ENCODE data around the gene TMEM212. TPM values are rescaled to one million over a fixed set of nuclear protein-coding genes. Genes with fewer than 3 reads are reported as not detected.

TMEM212 gene
- total RNA-seq, 4 donors from 2014 or later: not detected

DNA sequence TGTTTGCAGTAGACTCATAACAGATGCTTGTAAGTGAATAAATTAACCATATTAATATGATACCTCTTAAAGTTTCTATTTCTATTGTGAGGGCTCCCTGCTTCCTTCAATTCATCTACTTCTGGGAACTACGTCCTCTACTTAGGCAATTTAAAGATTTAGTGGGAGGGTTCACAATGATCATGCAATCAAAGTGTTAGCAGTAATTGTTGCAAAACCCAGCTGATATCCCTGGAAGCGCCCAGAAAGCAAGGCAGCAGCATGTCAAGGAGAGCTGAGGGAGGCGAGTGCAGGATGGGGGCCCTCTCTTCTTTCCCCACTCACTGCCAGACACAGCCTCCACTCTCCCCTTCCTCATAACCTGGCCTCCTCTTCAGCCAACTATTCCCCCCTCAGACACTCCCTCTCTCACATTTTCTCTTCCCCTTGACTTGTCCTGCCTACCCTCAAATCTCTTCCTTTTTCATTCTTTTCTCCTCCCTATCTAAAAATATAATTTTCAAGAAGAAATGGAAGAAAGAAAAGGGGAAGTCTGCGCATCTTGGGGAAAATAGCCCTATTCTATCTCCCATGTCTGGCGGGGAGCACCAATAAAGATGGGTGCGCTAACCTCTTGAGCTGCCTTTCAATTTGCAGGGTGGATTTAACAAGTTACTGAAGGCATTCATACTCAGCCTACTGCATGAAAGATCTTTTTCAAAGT lies 6.6 kb downstream of the TMEM212 start:
- no peaks in the 10 kb centered on the region for H3K36me3 ChIP-seq
- WGBS, 2 donors (ENCODE audit: low coverage in 1 of 2): 70 to 77% methylated on average over 3 to 6 of the region's 6 CpGs
- H3K27ac ChIP-seq: no peak overlapping the region
- no peak for TF ChIP-seq POLR2AphosphoS5 (IDR thresholded peaks at IDR 0.05)
- TF ChIP-seq, protein P1, sequence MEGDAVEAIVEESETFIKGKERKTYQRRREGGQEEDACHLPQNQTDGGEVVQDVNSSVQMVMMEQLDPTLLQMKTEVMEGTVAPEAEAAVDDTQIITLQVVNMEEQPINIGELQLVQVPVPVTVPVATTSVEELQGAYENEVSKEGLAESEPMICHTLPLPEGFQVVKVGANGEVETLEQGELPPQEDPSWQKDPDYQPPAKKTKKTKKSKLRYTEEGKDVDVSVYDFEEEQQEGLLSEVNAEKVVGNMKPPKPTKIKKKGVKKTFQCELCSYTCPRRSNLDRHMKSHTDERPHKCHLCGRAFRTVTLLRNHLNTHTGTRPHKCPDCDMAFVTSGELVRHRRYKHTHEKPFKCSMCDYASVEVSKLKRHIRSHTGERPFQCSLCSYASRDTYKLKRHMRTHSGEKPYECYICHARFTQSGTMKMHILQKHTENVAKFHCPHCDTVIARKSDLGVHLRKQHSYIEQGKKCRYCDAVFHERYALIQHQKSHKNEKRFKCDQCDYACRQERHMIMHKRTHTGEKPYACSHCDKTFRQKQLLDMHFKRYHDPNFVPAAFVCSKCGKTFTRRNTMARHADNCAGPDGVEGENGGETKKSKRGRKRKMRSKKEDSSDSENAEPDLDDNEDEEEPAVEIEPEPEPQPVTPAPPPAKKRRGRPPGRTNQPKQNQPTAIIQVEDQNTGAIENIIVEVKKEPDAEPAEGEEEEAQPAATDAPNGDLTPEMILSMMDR (IDR thresholded peaks at IDR 0.05): no peak
- TF ChIP-seq EP300 (IDR thresholded peaks at IDR 0.05): no peak
- no peak for TF ChIP-seq POLR2A (IDR thresholded peaks at IDR 0.05)
- H3K9me3 ChIP-seq: peaks cover 0 to 3% (median 0%) of the 10 kb centered on the region in 3 donors
- no peak overlapping the region for H3K4me3 ChIP-seq
- H3K4me1 ChIP-seq: peaks cover 0 to 6% (median 0%) of the 10 kb centered on the region in 3 donors
- H3K27me3 ChIP-seq: no peaks in the 10 kb centered on the region
- ATAC-seq: no peak

DNA sequence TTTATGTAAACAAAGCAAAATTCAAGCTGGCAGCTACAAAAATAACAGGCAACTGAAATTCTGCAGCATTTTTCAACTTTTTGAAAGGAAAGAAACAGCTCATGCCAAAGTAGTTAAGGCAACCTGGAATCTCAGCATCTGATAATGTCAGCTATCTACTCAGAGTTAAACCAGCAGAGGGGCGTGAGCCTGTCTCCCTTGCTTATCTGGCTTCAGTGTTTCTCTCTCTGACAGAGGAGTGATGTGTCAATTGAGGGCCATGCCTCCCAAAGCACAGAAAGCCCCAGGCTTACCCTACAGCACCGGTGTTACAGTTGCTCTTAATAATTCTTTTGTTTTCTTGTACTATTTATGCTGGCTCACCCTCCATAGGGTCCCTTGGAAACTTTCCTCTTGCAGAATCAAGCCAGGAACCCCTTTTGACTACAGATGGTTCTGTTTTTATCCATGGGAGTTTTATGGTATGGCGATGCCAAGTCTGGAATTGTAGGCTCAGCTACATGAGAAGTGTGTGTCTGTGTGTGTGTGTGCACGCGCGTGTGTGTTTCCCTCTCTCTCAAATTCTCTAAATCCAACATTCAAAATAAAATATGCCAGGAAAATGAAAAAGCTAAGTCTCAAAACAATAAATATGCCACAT lies 7.3 kb downstream of the TMEM212 start:
- no peak for ATAC-seq
- 77 to 80% methylated on average over 3 to 6 of the region's 6 CpGs for WGBS, 2 donors (ENCODE audit: low coverage in 1 of 2)
- Histone ChIP-seq H3K4me1 (peaks cover 0 to 6% (median 0%) of the 10 kb centered on the region in 3 donors), H3K4me3 (no peak overlapping the region), H3K9me3 (peaks cover 0 to 3% (median 0%) of the 10 kb centered on the region in 3 donors), H3K36me3 (no peaks in the 10 kb centered on the region), H3K27ac (no peak overlapping the region), H3K27me3 (no peaks in the 10 kb centered on the region)
- TF ChIP-seq POLR2A (IDR thresholded peaks at IDR 0.05) (no peak), POLR2AphosphoS5 (IDR thresholded peaks at IDR 0.05) (no peak), EP300 (IDR thresholded peaks at IDR 0.05) (no peak)
- TF ChIP-seq, protein P1 (IDR thresholded peaks at IDR 0.05): no peak

DNA sequence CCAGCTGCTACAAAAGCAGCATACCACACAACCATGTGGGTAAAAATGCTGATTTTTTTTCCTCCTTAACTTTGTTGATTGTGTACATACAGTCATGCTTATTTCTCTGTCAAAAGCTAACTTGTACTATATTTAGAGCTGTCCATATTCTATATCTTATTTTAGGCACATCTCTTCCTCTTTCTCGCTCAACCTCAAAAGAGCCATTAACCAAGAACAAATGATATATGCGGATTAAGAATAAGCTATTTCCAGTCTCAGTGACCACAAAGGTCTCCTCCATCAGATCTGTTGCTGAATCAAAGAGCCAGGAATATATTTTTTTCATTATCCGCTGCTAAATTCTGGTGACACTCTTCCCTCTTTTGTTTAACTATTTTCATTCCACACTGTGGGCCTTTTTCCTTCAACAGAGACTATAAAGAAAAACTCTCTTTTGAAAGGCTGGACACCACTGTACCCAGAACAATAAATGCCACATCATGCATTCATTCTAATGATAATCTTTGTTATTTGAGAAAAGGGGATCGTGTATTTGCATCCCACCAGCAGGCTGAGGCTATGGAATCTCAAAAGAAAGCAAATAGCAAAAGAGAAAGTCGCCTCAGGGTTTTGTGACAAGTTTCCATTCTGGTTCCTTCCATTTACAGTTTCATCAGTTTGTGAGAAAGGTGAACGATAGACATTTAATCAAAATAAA lies 8.0 kb downstream of the TMEM212 start:
- Histone ChIP-seq H3K4me3 (no peak overlapping the region), H3K9me3 (peaks cover 0 to 3% (median 0%) of the 10 kb centered on the region in 3 donors), H3K36me3 (no peaks in the 10 kb centered on the region), H3K27ac (no peak overlapping the region), H3K27me3 (no peaks in the 10 kb centered on the region), H3K4me1 (peaks cover 0 to 6% (median 0%) of the 10 kb centered on the region in 3 donors)
- WGBS, 2 donors (ENCODE audit: low coverage in 1 of 2): 82 to 87% methylated on average over 6 of the region's 6 CpGs
- TF ChIP-seq EP300 (IDR thresholded peaks at IDR 0.05) (no peak), POLR2AphosphoS5 (IDR thresholded peaks at IDR 0.05) (no peak), POLR2A (IDR thresholded peaks at IDR 0.05) (no peak)
- TF ChIP-seq, protein P1 (IDR thresholded peaks at IDR 0.05): no peak
- no peak for ATAC-seq

DNA sequence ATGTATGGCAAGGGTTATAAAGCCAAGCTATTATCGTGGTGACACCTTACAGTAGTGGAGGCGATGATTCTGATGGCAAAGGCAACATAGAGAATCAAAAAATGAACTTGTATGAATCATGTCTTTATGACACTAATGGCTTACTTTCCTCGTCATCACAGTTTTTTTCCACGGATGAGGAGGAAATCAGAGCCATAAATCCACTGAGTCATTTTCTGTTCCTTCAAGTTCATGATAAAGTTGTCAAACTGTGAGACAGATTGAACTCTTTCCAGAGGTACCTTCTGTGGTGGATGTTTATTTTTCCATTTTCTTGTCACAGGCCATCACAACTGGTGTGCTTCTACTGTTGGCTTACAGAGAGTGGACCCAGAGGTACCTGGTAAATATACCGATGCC lies 8.5 kb downstream of the TMEM212 start:
- Histone ChIP-seq H3K9me3 (peaks cover 0 to 3% (median 0%) of the 10 kb centered on the region in 3 donors), H3K27me3 (no peaks in the 10 kb centered on the region), H3K4me3 (no peak overlapping the region), H3K4me1 (peaks cover 0 to 6% (median 0%) of the 10 kb centered on the region in 3 donors), H3K36me3 (no peaks in the 10 kb centered on the region), H3K27ac (no peak overlapping the region)
- no peak for ATAC-seq
- WGBS, 2 donors (ENCODE audit: low coverage in 1 of 2): 64 to 78% methylated on average over 5 of the region's 5 CpGs
- no peak for TF ChIP-seq EP300 (IDR thresholded peaks at IDR 0.05)
- TF ChIP-seq, protein P1 (IDR thresholded peaks at IDR 0.05): no peak
- TF ChIP-seq POLR2A (IDR thresholded peaks at IDR 0.05): no peak
- no peak for TF ChIP-seq POLR2AphosphoS5 (IDR thresholded peaks at IDR 0.05)
